ENCODE data around the gene NUDC.
"Not testable (repeated sequence)": the region's sequence is repeated elsewhere in the genome, so short reads cannot be mapped to it uniquely, and the experiment has no call there.

The NUDC gene

GRCh38 chr1:26881611-26882010, 39.9 kb upstream of the NUDC start:
- not testable (repeated sequence) for H3K4me2 ChIP-seq (ENCODE audit: low read length); H2AK5ac ChIP-seq (ENCODE audit: low read length); H2BK15ac ChIP-seq (replicated peaks; ENCODE audit: low read depth); H3K79me2 ChIP-seq (ENCODE audit: control insufficient read depth, insufficient read depth, low read length); H3K4me1 ChIP-seq (ENCODE audit: control insufficient read depth, low read depth, low read length); H3K4me3 ChIP-seq (ENCODE audit: low read length); H4K8ac ChIP-seq (ENCODE audit: low read depth, low read length); H3K9ac ChIP-seq (ENCODE audit: low read length); DNase-seq; H2BK5ac ChIP-seq (ENCODE audit: low read length); H3K27me3 ChIP-seq (ENCODE audit: insufficient read depth, low read length, poor library complexity); H3K23ac ChIP-seq (ENCODE audit: low read length); H4K5ac ChIP-seq (ENCODE audit: low read length); H3K4ac ChIP-seq (ENCODE audit: low read depth, low read length); H3K56ac ChIP-seq (ENCODE audit: low read length); H2BK120ac ChIP-seq (ENCODE audit: low read depth, low read length); H3K27ac ChIP-seq (ENCODE audit: low read depth, low read length); H3K79me1 ChIP-seq (ENCODE audit: low read length); H3K18ac ChIP-seq (ENCODE audit: low read length)
- peaks cover 21% of the 10 kb centered on the region for H3K36me3 ChIP-seq (ENCODE audit: control insufficient read depth, insufficient read depth, low read length)
- no CpG with 5 or more reads among the region's 6 CpGs for WGBS (ENCODE audit: extremely low coverage, insufficient coverage, low lambda C conversion rate)

- Histone ChIP-seq H2AK5ac (ENCODE audit: low read length) (no peak overlapping the region), H2BK15ac (replicated peaks; ENCODE audit: low read depth) (no peak overlapping the region), H3K79me1 (ENCODE audit: low read length) (no peaks in the 10 kb centered on the region), H3K4me3 (ENCODE audit: low read length) (no peak overlapping the region), H3K4me1 (ENCODE audit: control insufficient read depth, low read depth, low read length) (no peaks in the 10 kb centered on the region), H3K23ac (ENCODE audit: low read length) (no peak overlapping the region), H3K27me3 (ENCODE audit: insufficient read depth, low read length, poor library complexity) (no peaks in the 10 kb centered on the region), H3K4me2 (ENCODE audit: low read length) (no peak overlapping the region), H3K4ac (ENCODE audit: low read depth, low read length) (no peak overlapping the region), H3K36me3 (ENCODE audit: control insufficient read depth, insufficient read depth, low read length) (peaks cover 21% of the 10 kb centered on the region), H3K18ac (ENCODE audit: low read length) (no peak overlapping the region), H3K79me2 (ENCODE audit: control insufficient read depth, insufficient read depth, low read length) (no peaks in the 10 kb centered on the region), H3K56ac (ENCODE audit: low read length) (no peak overlapping the region), H2BK5ac (ENCODE audit: low read length) (no peak overlapping the region), H3K9ac (ENCODE audit: low read length) (no peak overlapping the region), H2BK120ac (ENCODE audit: low read depth, low read length) (no peak overlapping the region), H4K8ac (ENCODE audit: low read depth, low read length) (no peak overlapping the region), H4K5ac (ENCODE audit: low read length) (no peak overlapping the region), H3K27ac (ENCODE audit: low read depth, low read length) (no peak overlapping the region)
- WGBS (ENCODE audit: extremely low coverage, insufficient coverage, low lambda C conversion rate), result 100% methylated on average over 1 of the region's 5 CpGs
- no peak for DNase-seq
Measured at GRCh38 chr1:26882696-26883463, 38.7 kb upstream of the NUDC start.

- no peak overlapping the region for H3K4me2 ChIP-seq (ENCODE audit: low read length)
- no peak overlapping the region for H4K8ac ChIP-seq (ENCODE audit: low read depth, low read length)
- no peak overlapping the region for H2BK15ac ChIP-seq (replicated peaks; ENCODE audit: low read depth)
- H2AK5ac ChIP-seq (ENCODE audit: low read length), result no peak overlapping the region
- no CpG with 5 or more reads among the region's 1 CpG for WGBS (ENCODE audit: extremely low coverage, insufficient coverage, low lambda C conversion rate)
- H3K4me3 ChIP-seq (ENCODE audit: low read length), result no peak overlapping the region
- peaks cover 11% of the 10 kb centered on the region for H3K79me2 ChIP-seq (ENCODE audit: control insufficient read depth, insufficient read depth, low read length)
- peak; percentile 46 for DNase-seq
- no peak overlapping the region for H3K56ac ChIP-seq (ENCODE audit: low read length)
- H3K23ac ChIP-seq (ENCODE audit: low read length), result no peak overlapping the region
- peaks cover 20% of the 10 kb centered on the region for H3K36me3 ChIP-seq (ENCODE audit: control insufficient read depth, insufficient read depth, low read length)
- H3K4me1 ChIP-seq (ENCODE audit: control insufficient read depth, low read depth, low read length), result peaks cover 2% of the 10 kb centered on the region
- no peak overlapping the region for H3K4ac ChIP-seq (ENCODE audit: low read depth, low read length)
- no peak overlapping the region for H2BK5ac ChIP-seq (ENCODE audit: low read length)
- no peak overlapping the region for H3K18ac ChIP-seq (ENCODE audit: low read length)
- H2BK120ac ChIP-seq (ENCODE audit: low read depth, low read length), result no peak overlapping the region
- H3K27me3 ChIP-seq (ENCODE audit: insufficient read depth, low read length, poor library complexity), result no peaks in the 10 kb centered on the region
- no peak overlapping the region for H3K9ac ChIP-seq (ENCODE audit: low read length)
- peaks cover 15% of the 10 kb centered on the region for H3K79me1 ChIP-seq (ENCODE audit: low read length)
- no peak overlapping the region for H4K5ac ChIP-seq (ENCODE audit: low read length)
- H3K27ac ChIP-seq (ENCODE audit: low read depth, low read length), result no peak overlapping the region
Measured at GRCh38 chr1:26887125-26887524, 34.4 kb upstream of the NUDC start.

GRCh38 chr1:26888231-26888630, 33.3 kb upstream of the NUDC start:
- Histone ChIP-seq H3K18ac (ENCODE audit: low read length) (no peak overlapping the region), H4K5ac (ENCODE audit: low read length) (no peak overlapping the region), H3K56ac (ENCODE audit: low read length) (no peak overlapping the region), H3K79me2 (ENCODE audit: control insufficient read depth, insufficient read depth, low read length) (peaks cover 11% of the 10 kb centered on the region), H3K9ac (ENCODE audit: low read length) (no peak overlapping the region), H3K4me3 (ENCODE audit: low read length) (no peak overlapping the region), H3K79me1 (ENCODE audit: low read length) (peaks cover 15% of the 10 kb centered on the region), H3K36me3 (ENCODE audit: control insufficient read depth, insufficient read depth, low read length) (peaks cover 17% of the 10 kb centered on the region), H2BK15ac (replicated peaks; ENCODE audit: low read depth) (no peak overlapping the region), H3K23ac (ENCODE audit: low read length) (no peak overlapping the region), H2BK5ac (ENCODE audit: low read length) (no peak overlapping the region), H3K4ac (ENCODE audit: low read depth, low read length) (no peak overlapping the region), H4K8ac (ENCODE audit: low read depth, low read length) (no peak overlapping the region), H3K27ac (ENCODE audit: low read depth, low read length) (no peak overlapping the region), H3K4me1 (ENCODE audit: control insufficient read depth, low read depth, low read length) (peaks cover 2% of the 10 kb centered on the region), H3K4me2 (ENCODE audit: low read length) (no peak overlapping the region), H2BK120ac (ENCODE audit: low read depth, low read length) (no peak overlapping the region), H3K27me3 (ENCODE audit: insufficient read depth, low read length, poor library complexity) (no peaks in the 10 kb centered on the region), H2AK5ac (ENCODE audit: low read length) (no peak overlapping the region)
- DNase-seq, result no peak
- WGBS (ENCODE audit: extremely low coverage, insufficient coverage, low lambda C conversion rate), result no CpG with 5 or more reads among the region's 1 CpG

- DNase-seq, result peak; percentile 91
- Histone ChIP-seq H3K79me2 (ENCODE audit: control insufficient read depth, insufficient read depth, low read length) (peaks cover 11% of the 10 kb centered on the region), H3K18ac (ENCODE audit: low read length) (peak within 1 kb of the TSS; percentile 42), H4K8ac (ENCODE audit: low read depth, low read length) (peak within 1 kb of the TSS; percentile 92), H3K36me3 (ENCODE audit: control insufficient read depth, insufficient read depth, low read length) (peaks cover 12% of the 10 kb centered on the region), H2AK5ac (ENCODE audit: low read length) (peak within 1 kb of the TSS; percentile 1), H3K79me1 (ENCODE audit: low read length) (peaks cover 15% of the 10 kb centered on the region), H3K4ac (ENCODE audit: low read depth, low read length) (peak within 1 kb of the TSS; percentile 77), H3K27me3 (ENCODE audit: insufficient read depth, low read length, poor library complexity) (no peaks in the 10 kb centered on the region), H3K4me1 (ENCODE audit: control insufficient read depth, low read depth, low read length) (peaks cover 2% of the 10 kb centered on the region), H4K5ac (ENCODE audit: low read length) (peak within 1 kb of the TSS; percentile 47), H3K23ac (ENCODE audit: low read length) (no peak within 1 kb of the TSS), H3K4me2 (ENCODE audit: low read length) (peak within 1 kb of the TSS; percentile 56), H3K27ac (ENCODE audit: low read depth, low read length) (peak within 1 kb of the TSS; percentile 42), H3K56ac (ENCODE audit: low read length) (peak within 1 kb of the TSS; percentile 98), H3K4me3 (ENCODE audit: low read length) (peak within 1 kb of the TSS; percentile 78), H2BK120ac (ENCODE audit: low read depth, low read length) (no peak within 1 kb of the TSS), H2BK5ac (ENCODE audit: low read length) (no peak within 1 kb of the TSS), H3K9ac (ENCODE audit: low read length) (peak within 1 kb of the TSS; percentile 91), H2BK15ac (replicated peaks; ENCODE audit: low read depth) (no peak within 1 kb of the TSS)
- no CpG with 5 or more reads among the region's 89 CpGs for WGBS (ENCODE audit: extremely low coverage, insufficient coverage, low lambda C conversion rate)
Measured at GRCh38 chr1:26889551-26890466, 31.7 kb upstream of the NUDC start, which contains the start of gene GPN2. TSS of gene GPN2 (minus strand) at chr1:26890283. CDS start at chr1:26890096, 187 bp downstream.
